HG02623 (cell line): Measurements from ENCODE around the gene XPO5.
A peak's percentile ranks its signal among the peaks of the same experiment; 100 is the strongest.
"Not testable (repeated sequence)": the region's sequence is repeated elsewhere in the genome, so short reads cannot be mapped to it uniquely, and the experiment has no call there.

Experiments used
- ATAC-seq: cut with Tn5 transposase; IDR thresholded peaks from one replicate; pipeline ENCODE4 v1.9.1; 2021; ENCODE audit warnings: moderate library complexity; ENCODE audit not compliant: unreplicated experiment

XPO5 gene

GRCh38 chr6:43588194-43588593 is 12.4 kb upstream of the XPO5 start:
- ATAC-seq = no peak

GRCh38 chr6:43584892-43585570 is 9.2 kb upstream of the XPO5 start:
- no peak for ATAC-seq

GRCh38 chr6:43582911-43583310 is 7.1 kb upstream of the XPO5 start:
- no peak for ATAC-seq

GRCh38 chr6:43579171-43579570 is 3.3 kb upstream of the XPO5 start:
- ATAC-seq = no peak

- ATAC-seq = no peak
Measured at GRCh38 chr6:43578748-43579147, 2.9 kb upstream of the XPO5 start.

- peak; percentile 9 for ATAC-seq
Measured at GRCh38 chr6:43575105-43575771, 600 bp downstream of the XPO5 start.

GRCh38 chr6:43572015-43572414 is 3.8 kb downstream of the XPO5 start:
- no peak for ATAC-seq

- ATAC-seq = no peak
Measured at GRCh38 chr6:43570876-43571441, 4.9 kb downstream of the XPO5 start.

GRCh38 chr6:43559328-43559727 is 16.5 kb downstream of the XPO5 start:
- ATAC-seq = no peak

GRCh38 chr6:43557620-43558019 is 18.2 kb downstream of the XPO5 start:
- ATAC-seq = not testable (repeated sequence)

- ATAC-seq = no peak
Measured at GRCh38 chr6:43547222-43547621, 28.6 kb downstream of the XPO5 start.

GRCh38 chr6:43544461-43544860 is 31.4 kb downstream of the XPO5 start:
- no peak for ATAC-seq

- ATAC-seq = no peak
Measured at GRCh38 chr6:43541774-43542471, 33.9 kb downstream of the XPO5 start.

- no peak for ATAC-seq
Measured at GRCh38 chr6:43540507-43540906, 35.3 kb downstream of the XPO5 start.

- not testable (repeated sequence) for ATAC-seq
Measured at GRCh38 chr6:43539409-43539808, 36.4 kb downstream of the XPO5 start.

GRCh38 chr6:43538986-43539385 is 36.9 kb downstream of the XPO5 start:
- ATAC-seq = not testable (repeated sequence)

GRCh38 chr6:43532201-43532600 is 43.6 kb downstream of the XPO5 start:
- ATAC-seq = no peak

- ATAC-seq = no peak
Measured at GRCh38 chr6:43524483-43524961, 51.3 kb downstream of the XPO5 start.

GRCh38 chr6:43523284-43523683 is 52.6 kb downstream of the XPO5 start:
- ATAC-seq = no peak

GRCh38 chr6:43522547-43523261 is 53.1 kb downstream of the XPO5 start:
- no peak for ATAC-seq

- ATAC-seq = no peak
Measured at GRCh38 chr6:43521836-43522235, 54.0 kb downstream of the XPO5 start.
